Mucosa of rectum (tissue), 2 donors: Measurements from ENCODE around the gene ATF7.

Experiments used
- H3K27ac ChIP-seq, 2 donors: one replicate each; pipeline ENCODE4 v1.7.0; 2013; ENCODE audit warnings: inconsistent platforms in 2 of 2, low read depth in 2 of 2, low read length in 2 of 2
- H3K27me3 ChIP-seq, 2 donors: one replicate each; pipeline ENCODE4 v1.7.0; 2013; ENCODE audit warnings: low read length in 2 of 2; ENCODE audit not compliant: control insufficient read depth in 2 of 2, insufficient read depth in 2 of 2
- H3K36me3 ChIP-seq, 2 donors: one replicate each; pipeline ENCODE4 v1.7.0; 2013; ENCODE audit warnings: low read length in 2 of 2; ENCODE audit not compliant: control insufficient read depth in 2 of 2, insufficient read depth in 2 of 2
- H3K4me1 ChIP-seq, 2 donors: one replicate each; pipeline ENCODE4 v1.7.0; 2013; ENCODE audit warnings: low read length in 2 of 2, mild to moderate bottlenecking in 1 of 2; ENCODE audit not compliant: control insufficient read depth in 2 of 2, insufficient read depth in 2 of 2
- H3K4me3 ChIP-seq, 2 donors: one replicate each; pipeline ENCODE4 v1.7.0; 2013; ENCODE audit warnings: low read length in 2 of 2
- H3K9ac ChIP-seq, 2 donors: one replicate each; pipeline ENCODE4 v1.7.0; 2013; ENCODE audit warnings: low read length in 2 of 2, low read depth in 1 of 2, mild to moderate bottlenecking in 1 of 2
- H3K9me3 ChIP-seq, 2 donors: one replicate each; pipeline ENCODE4 v1.7.0; 2013; ENCODE audit warnings: low read length in 2 of 2; ENCODE audit not compliant: control insufficient read depth in 2 of 2
- donor health status: healthy.
- donor health status: Normal muscosa, but diverticular disease.

Gene ATF7

GRCh38 chr12:53631721-53632120, 5.5 kb upstream of the ATF7 start:
- Histone ChIP-seq H3K9ac (no peak overlapping the region), H3K4me3 (no peak overlapping the region), H3K4me1 (peaks cover 0 to 6% of the 10 kb centered on the region in 2 donors), H3K27ac (no peak overlapping the region), H3K9me3 (no peaks in the 10 kb centered on the region), H3K36me3 (no peaks in the 10 kb centered on the region), H3K27me3 (no peaks in the 10 kb centered on the region)

- Histone ChIP-seq H3K27ac (no peak overlapping the region), H3K4me1 (peaks cover 20 to 33% of the 10 kb centered on the region in 2 donors), H3K27me3 (no peaks in the 10 kb centered on the region), H3K9ac (no peak overlapping the region), H3K9me3 (no peaks in the 10 kb centered on the region), H3K36me3 (no peaks in the 10 kb centered on the region), H3K4me3 (no peak overlapping the region)
These were observed 1.7 kb upstream of the ATF7 start for GRCh38 chr12:53627919-53628318.

- H3K27ac ChIP-seq = peak overlapping the region; percentile 90 to 93
- H3K9ac ChIP-seq = peak overlapping the region in 1 of 2 donors; percentile 77
- peak overlapping the region; percentile 85 to 90 for H3K4me3 ChIP-seq
These were observed 554 bp upstream of the ATF7 start for GRCh38 chr12:53626702-53627169.

GRCh38 chr12:53625373-53625945, 723 bp downstream of the ATF7 start:
- H3K9me3 ChIP-seq = no peaks in the 10 kb centered on the region
- peak overlapping the region; percentile 85 to 90 for H3K4me3 ChIP-seq
- no peaks in the 10 kb centered on the region for H3K27me3 ChIP-seq
- H3K9ac ChIP-seq = peak overlapping the region; percentile 77 to 86
- no peaks in the 10 kb centered on the region for H3K36me3 ChIP-seq
- H3K27ac ChIP-seq = peak overlapping the region; percentile 90 to 93
- peaks cover 20 to 33% of the 10 kb centered on the region in 2 donors for H3K4me1 ChIP-seq

More at GRCh38 chr12:53626702-53627169, 554 bp upstream of the ATF7 start:
- H3K9me3 ChIP-seq = no peaks in the 10 kb centered on the region
- no peaks in the 10 kb centered on the region for H3K27me3 ChIP-seq
- peaks cover 20 to 33% of the 10 kb centered on the region in 2 donors for H3K4me1 ChIP-seq
- no peaks in the 10 kb centered on the region for H3K36me3 ChIP-seq

GRCh38 chr12:53624956-53625355, 1.2 kb downstream of the ATF7 start:
- H3K36me3 ChIP-seq = no peaks in the 10 kb centered on the region
- H3K9ac ChIP-seq = peak overlapping the region; percentile 77 to 86
- H3K4me3 ChIP-seq = peak overlapping the region; percentile 85 to 90
- no peaks in the 10 kb centered on the region for H3K9me3 ChIP-seq
- H3K27me3 ChIP-seq = no peaks in the 10 kb centered on the region
- peak overlapping the region; percentile 90 to 93 for H3K27ac ChIP-seq
- H3K4me1 ChIP-seq = peaks cover 20 to 33% of the 10 kb centered on the region in 2 donors

GRCh38 chr12:53624458-53624857, 1.7 kb downstream of the ATF7 start:
- Histone ChIP-seq H3K4me1 (peaks cover 20 to 33% of the 10 kb centered on the region in 2 donors), H3K36me3 (no peaks in the 10 kb centered on the region), H3K27ac (peak overlapping the region; percentile 66 to 93), H3K9ac (peak overlapping the region in 1 of 2 donors; percentile 77), H3K9me3 (no peaks in the 10 kb centered on the region), H3K4me3 (peak overlapping the region; percentile 85 to 90), H3K27me3 (no peaks in the 10 kb centered on the region)

GRCh38 chr12:53623548-53624385, 2.4 kb downstream of the ATF7 start:
- Histone ChIP-seq H3K4me3 (peak overlapping the region; percentile 40 to 90), H3K9me3 (no peaks in the 10 kb centered on the region), H3K36me3 (no peaks in the 10 kb centered on the region), H3K4me1 (peaks cover 20 to 33% of the 10 kb centered on the region in 2 donors), H3K9ac (peak overlapping the region; percentile 35 to 77), H3K27ac (peak overlapping the region; percentile 66 to 93), H3K27me3 (no peaks in the 10 kb centered on the region)

GRCh38 chr12:53622724-53623123, 3.5 kb downstream of the ATF7 start:
- peak overlapping the region in 1 of 2 donors; percentile 90 for H3K4me3 ChIP-seq
- H3K9me3 ChIP-seq = no peaks in the 10 kb centered on the region
- H3K36me3 ChIP-seq = no peaks in the 10 kb centered on the region
- no peak overlapping the region for H3K9ac ChIP-seq
- H3K27me3 ChIP-seq = no peaks in the 10 kb centered on the region
- peak overlapping the region in 1 of 2 donors; percentile 93 for H3K27ac ChIP-seq
- peaks cover 25 to 37% of the 10 kb centered on the region in 2 donors for H3K4me1 ChIP-seq

- peaks cover 7 to 9% of the 10 kb centered on the region in 2 donors for H3K4me1 ChIP-seq
- H3K36me3 ChIP-seq = peaks cover 4% of the 10 kb centered on the region in 2 donors
- no peaks in the 10 kb centered on the region for H3K9me3 ChIP-seq
- no peaks in the 10 kb centered on the region for H3K27me3 ChIP-seq
- H3K27ac ChIP-seq = peak overlapping the region in 1 of 2 donors; percentile 22
- peak overlapping the region in 1 of 2 donors; percentile 6 for H3K9ac ChIP-seq
- H3K4me3 ChIP-seq = peak overlapping the region; percentile 19 to 48
These were observed 7.9 kb downstream of the ATF7 start for GRCh38 chr12:53618275-53618674.

GRCh38 chr12:53617700-53618099, 8.5 kb downstream of the ATF7 start:
- Histone ChIP-seq H3K27ac (no peak overlapping the region), H3K36me3 (peaks cover 4% of the 10 kb centered on the region in 2 donors), H3K4me3 (peak overlapping the region in 1 of 2 donors; percentile 48), H3K4me1 (peaks cover 4 to 5% of the 10 kb centered on the region in 2 donors), H3K27me3 (no peaks in the 10 kb centered on the region), H3K9ac (no peak overlapping the region), H3K9me3 (no peaks in the 10 kb centered on the region)
